ENCODE data around the gene EXOC6B.

DNA sequence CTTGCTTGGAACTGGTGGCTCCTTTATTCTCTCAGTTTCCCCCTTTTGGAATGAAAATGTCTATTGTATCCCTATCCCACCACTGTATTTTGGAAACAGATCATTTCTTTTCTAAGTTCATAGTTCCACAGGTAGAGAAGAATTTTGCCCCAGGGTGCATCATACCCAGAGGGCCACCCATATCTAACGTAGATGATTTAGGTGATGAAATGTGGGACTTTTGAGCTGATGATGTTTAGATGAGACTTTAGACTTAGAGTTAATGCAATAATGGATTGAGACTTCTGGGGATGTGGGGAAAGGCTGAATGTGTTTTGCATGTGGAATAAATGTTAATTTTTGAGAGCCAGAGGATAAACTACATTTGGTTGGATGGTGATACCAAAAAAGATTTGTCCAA lies 570.3 kb downstream of the EXOC6B start:
- TF ChIP-seq, protein P1, sequence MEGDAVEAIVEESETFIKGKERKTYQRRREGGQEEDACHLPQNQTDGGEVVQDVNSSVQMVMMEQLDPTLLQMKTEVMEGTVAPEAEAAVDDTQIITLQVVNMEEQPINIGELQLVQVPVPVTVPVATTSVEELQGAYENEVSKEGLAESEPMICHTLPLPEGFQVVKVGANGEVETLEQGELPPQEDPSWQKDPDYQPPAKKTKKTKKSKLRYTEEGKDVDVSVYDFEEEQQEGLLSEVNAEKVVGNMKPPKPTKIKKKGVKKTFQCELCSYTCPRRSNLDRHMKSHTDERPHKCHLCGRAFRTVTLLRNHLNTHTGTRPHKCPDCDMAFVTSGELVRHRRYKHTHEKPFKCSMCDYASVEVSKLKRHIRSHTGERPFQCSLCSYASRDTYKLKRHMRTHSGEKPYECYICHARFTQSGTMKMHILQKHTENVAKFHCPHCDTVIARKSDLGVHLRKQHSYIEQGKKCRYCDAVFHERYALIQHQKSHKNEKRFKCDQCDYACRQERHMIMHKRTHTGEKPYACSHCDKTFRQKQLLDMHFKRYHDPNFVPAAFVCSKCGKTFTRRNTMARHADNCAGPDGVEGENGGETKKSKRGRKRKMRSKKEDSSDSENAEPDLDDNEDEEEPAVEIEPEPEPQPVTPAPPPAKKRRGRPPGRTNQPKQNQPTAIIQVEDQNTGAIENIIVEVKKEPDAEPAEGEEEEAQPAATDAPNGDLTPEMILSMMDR (IDR thresholded peaks at IDR 0.05) = no peak
- TF ChIP-seq POLR2A (IDR thresholded peaks at IDR 0.05) = no peak
